Prostate gland (tissue), 2 donors: ENCODE results near the gene PSAPL1. TPM values are rescaled to one million over a fixed set of nuclear protein-coding genes. Genes with fewer than 3 reads are reported as not detected.

Source experiments
- DNase-seq: peaks from one replicate; pipeline ENCODE4 v3.0.0-alpha.2; 2019; ENCODE audit warnings: low spot score
- H3K27ac ChIP-seq, 2 donors: fragments of 200-600 bp; sonication (generic); 2 replicates each; pipeline ENCODE4 v1.5.1; 2017 to 2019
- H3K27me3 ChIP-seq: fragments of 200-600 bp; sonication (generic); replicated peaks from 2 replicates; pipeline ENCODE4 v1.5.1; 2019; ENCODE audit not compliant: insufficient read depth
- H3K36me3 ChIP-seq, 2 donors: fragments of 200-600 bp; sonication (generic); 1 replicate in 1 of 2; 2 replicates in 1 of 2; pipeline versions ENCODE4 v1.5.1 to v1.8.1; 2017 to 2019
- H3K4me1 ChIP-seq: fragments of 200-600 bp; sonication (generic); replicated peaks from 2 replicates; pipeline ENCODE4 v1.5.1; 2019
- H3K4me3 ChIP-seq, 2 donors: fragments of 200-600 bp; sonication (generic); 2 replicates each; pipeline ENCODE4 v1.5.1; 2017 to 2019
- H3K9me3 ChIP-seq: fragments of 200-600 bp; sonication (generic); 2 replicates; pipeline ENCODE4 v1.5.1; 2017
- CTCF ChIP-seq, 4 experiments: fragments of 200-600 bp in 2 of 4; fragments of 450-650 bp in 2 of 4; sonication (generic) in 2 of 4; IDR thresholded peaks; 1 replicate in 3 of 4; 2 replicates in 1 of 4; pipeline ENCODE4 v1.5.1; 2016 to 2019; ENCODE audit warnings: antibody characterized with exemption in 4 of 4, mild to moderate bottlenecking in 2 of 4, moderate library complexity in 2 of 4
- POLR2A ChIP-seq: fragments of 450-650 bp; IDR thresholded peaks from one replicate; pipeline ENCODE4 v1.6.1; 2016; ENCODE audit warnings: antibody characterized with exemption, mild to moderate bottlenecking
- POLR2AphosphoS5 ChIP-seq: sonication (generic); formaldehyde crosslinking; IDR thresholded peaks from one replicate; pipeline ENCODE4 v1.6.1; 2017; ENCODE audit warnings: antibody characterized with exemption
- WGBS: methylation state at CpG from one replicate; pipeline ENCODE4 v1.1.5; 2018; 5-methylcytosine and 5-hydroxymethylcytosine counted together
- intact Hi-C: fragments of 100-400 bp; cut with DNase I; formaldehyde crosslinking; loops from one replicate; pipeline ENCODE4 v1.14.2; 2022
- microRNA-seq: library from miRNA; unstranded; fragments of <30 nt; microRNA quantifications from one replicate; pipeline ENCODE4, GENCODE V29; 2016
- small RNA-seq, 2 donors: library from RNA; depleted of rRNA; stranded (forward); fragments of <200 nt; gene quantifications; one replicate each; pipeline ENCODE3, GENCODE V24; 2016
- total RNA-seq, 2 donors: library from RNA; depleted of rRNA; stranded (reverse); fragments of >200 nt; gene quantifications; one replicate each; pipeline ENCODE4 v1.1.0, GENCODE V29; 2016

Gene PSAPL1
- total RNA-seq, 2 donors from 2014 or later, result 0.05 to 12.9 TPM

DNA sequence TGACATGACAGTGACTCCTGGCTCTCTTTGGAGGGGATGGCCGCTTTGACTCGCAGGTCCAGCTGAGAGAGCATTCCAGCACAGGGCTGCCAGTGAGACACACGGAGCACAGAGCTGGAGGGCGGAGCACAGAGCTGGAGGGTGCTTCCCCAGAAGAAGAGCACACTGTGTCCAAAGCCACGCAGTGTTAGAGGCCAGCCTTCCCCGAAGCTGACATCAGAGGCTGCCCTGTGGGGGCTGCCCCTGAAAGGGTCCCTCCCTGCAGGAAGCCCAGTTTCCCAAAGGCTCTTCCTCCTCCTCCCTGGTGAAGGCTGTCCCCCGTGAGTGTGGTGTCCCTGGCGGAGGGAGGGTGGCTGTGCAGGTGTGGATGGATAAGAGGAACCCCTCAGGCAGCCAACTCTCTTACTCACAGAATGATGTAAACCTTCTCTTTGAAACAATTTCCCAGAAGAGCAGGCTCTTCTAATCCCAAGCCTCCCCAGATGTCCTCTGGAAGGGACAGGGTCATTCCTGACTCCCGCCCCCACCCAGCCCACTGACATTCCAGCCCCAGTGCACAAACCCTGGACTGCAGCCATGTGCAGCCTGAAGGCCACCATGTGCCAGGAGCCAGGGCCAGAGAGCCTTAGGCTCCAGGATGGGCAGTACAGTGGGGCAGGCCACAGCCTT lies 53.4 kb downstream of the PSAPL1 start:
- no peak for TF ChIP-seq POLR2A
- TF ChIP-seq POLR2AphosphoS5, result no peak
- no peak for TF ChIP-seq CTCF (IDR thresholded peaks at IDR 0.05)
- Histone ChIP-seq H3K27me3 (no peaks in the 10 kb centered on the region), H3K4me1 (peaks cover 6% of the 10 kb centered on the region), H3K36me3 (no peaks in the 10 kb centered on the region), H3K9me3 (no peaks in the 10 kb centered on the region), H3K27ac (no peak overlapping the region), H3K4me3 (no peak overlapping the region)
- DNase-seq, result no peak
- intact Hi-C loops, result loop anchor here (10.0 kb wide), 1 partner anchor 1133 kb away; no protein-coding TSS in a partner anchor
- WGBS, result 66% methylated on average over 9 of the region's 9 CpGs

Small RNA genes within 50 kb of the gene (microRNA-seq; reads per million reads assigned to microRNA genes)
- not detected for gene MIR4274

Small RNA genes within 50 kb of the gene (small RNA-seq; reads per million reads assigned to genes)
- 0 reads per million in 2 donors for gene MIR4274

Other genes starting within 250 kb of the PSAPL1 start
- 1 to 10 TPM; 1.0 to 4.4 TPM for gene SORCS2, start 242.4 kb downstream of the PSAPL1 start, total RNA-seq